H9 (cell line): ENCODE data around the gene CCDC149. TPM values are rescaled to one million over a fixed set of nuclear protein-coding genes. Genes with fewer than 3 reads are reported as not detected.

Source experiments
- DNase-seq: peaks from one replicate; pipeline ENCODE4 v3.0.0-alpha.2; 2017
- H2AFZ ChIP-seq: one replicate; pipeline ENCODE4 v1.6.1; 2013; ENCODE audit warnings: mild to moderate bottlenecking, low read length, control low read depth, moderate library complexity
- H2AK5ac ChIP-seq: 2 replicates; pipeline ENCODE4 v1.6.1; 2013; ENCODE audit warnings: low read length, control low read depth, mixed read lengths; ENCODE audit not compliant: insufficient read length
- H2BK120ac ChIP-seq: one replicate; pipeline ENCODE4 v1.6.1; 2013; ENCODE audit warnings: low read depth, mild to moderate bottlenecking, low read length, control low read depth, inconsistent platforms; ENCODE audit not compliant: poor library complexity, severe bottlenecking
- H2BK12ac ChIP-seq: 2 replicates; pipeline ENCODE4 v1.6.1; 2013; ENCODE audit warnings: low read length, control low read depth, mixed read lengths, low read depth; ENCODE audit not compliant: insufficient read length
- H2BK15ac ChIP-seq: 2 replicates; pipeline ENCODE4 v1.6.1; 2013; ENCODE audit warnings: low read depth, low read length, control low read depth
- H2BK20ac ChIP-seq: one replicate; pipeline ENCODE4 v1.6.1; 2013; ENCODE audit warnings: low read depth, mild to moderate bottlenecking, low read length, control low read depth, inconsistent platforms; ENCODE audit not compliant: poor library complexity, severe bottlenecking
- H2BK5ac ChIP-seq: 2 replicates; pipeline ENCODE4 v1.6.1; 2013; ENCODE audit warnings: low read length, control low read depth, mixed read lengths; ENCODE audit not compliant: insufficient read length
- H3K14ac ChIP-seq: 2 replicates; pipeline ENCODE4 v1.6.1; 2013; ENCODE audit warnings: low read length, control low read depth; ENCODE audit not compliant: insufficient read depth
- H3K18ac ChIP-seq: 2 replicates; pipeline ENCODE4 v1.6.1; 2013; ENCODE audit warnings: low read depth, mild to moderate bottlenecking, mixed read lengths, low read length, control low read depth; ENCODE audit not compliant: insufficient read length
- H3K23ac ChIP-seq: 2 replicates; pipeline ENCODE4 v1.6.1; 2013; ENCODE audit warnings: low read length, control low read depth, mixed read lengths, low read depth; ENCODE audit not compliant: insufficient read length
- H3K23me2 ChIP-seq: 2 replicates; pipeline ENCODE4 v1.6.1; 2013; ENCODE audit warnings: low read depth, mild to moderate bottlenecking, mixed read lengths, low read length, control low read depth; ENCODE audit not compliant: insufficient read length, poor library complexity, severe bottlenecking
- H3K27ac ChIP-seq: 2 replicates; pipeline ENCODE4 v1.5.1; 2013; ENCODE audit warnings: low read length, control low read depth, mixed read lengths, low read depth; ENCODE audit not compliant: insufficient read length
- H3K27me3 ChIP-seq: 2 replicates; pipeline ENCODE4 v1.6.1; 2013; ENCODE audit warnings: low read length, control low read depth, inconsistent platforms; ENCODE audit not compliant: insufficient read depth
- H3K4ac ChIP-seq: 2 replicates; pipeline ENCODE4 v1.6.1; 2013; ENCODE audit warnings: low read depth, mild to moderate bottlenecking, control low read depth, inconsistent platforms, low read length, moderate library complexity
- H3K4me1 ChIP-seq: 2 replicates; pipeline ENCODE4 v1.6.1; 2013; ENCODE audit warnings: low read length, control low read depth, inconsistent platforms; ENCODE audit not compliant: insufficient read depth
- H3K4me2 ChIP-seq: 2 replicates; pipeline ENCODE4 v1.6.1; 2013; ENCODE audit warnings: low read length, control low read depth, mixed read lengths; ENCODE audit not compliant: insufficient read length, insufficient read depth
- H3K56ac ChIP-seq: 2 replicates; pipeline ENCODE4 v1.6.1; 2013; ENCODE audit warnings: low read depth, mild to moderate bottlenecking, mixed read lengths, low read length, control low read depth; ENCODE audit not compliant: insufficient read length
- H3K79me1 ChIP-seq: 2 replicates; pipeline ENCODE4 v1.6.1; 2013; ENCODE audit warnings: low read depth, mild to moderate bottlenecking, moderate library complexity, low read length, control low read depth, inconsistent platforms; ENCODE audit not compliant: insufficient read depth, poor library complexity, severe bottlenecking
- H3K79me2 ChIP-seq: 2 replicates; pipeline ENCODE4 v1.6.1; 2013; ENCODE audit warnings: low read length, control low read depth, inconsistent platforms; ENCODE audit not compliant: insufficient read depth
- H3K9ac ChIP-seq: 2 replicates; pipeline ENCODE4 v1.6.1; 2013; ENCODE audit warnings: low read length, control low read depth, mixed read lengths; ENCODE audit not compliant: insufficient read length; ENCODE audit errors: extremely low read depth
- H3K9me3 ChIP-seq: one replicate; pipeline ENCODE4 v1.6.1; 2013; ENCODE audit warnings: low read depth, low read length, inconsistent platforms; ENCODE audit not compliant: control insufficient read depth
- H3T11ph ChIP-seq: one replicate; pipeline ENCODE4 v1.6.1; 2013; ENCODE audit warnings: mild to moderate bottlenecking, low read length, control low read depth, inconsistent platforms
- H4K20me1 ChIP-seq: one replicate; pipeline ENCODE4 v1.6.1; 2013; ENCODE audit not compliant: control insufficient read depth, insufficient read length, insufficient read depth
- H4K5ac ChIP-seq: 2 replicates; pipeline ENCODE4 v1.6.1; 2013; ENCODE audit warnings: low read depth, mild to moderate bottlenecking, mixed read lengths, low read length, control low read depth; ENCODE audit not compliant: insufficient read length
- H4K8ac ChIP-seq: replicated peaks from 2 replicates; pipeline ENCODE4 v1.6.1; 2013; ENCODE audit warnings: low read length, control low read depth, mixed read lengths, low read depth; ENCODE audit not compliant: insufficient read length
- H4K91ac ChIP-seq: 2 replicates; pipeline ENCODE4 v1.6.1; 2013; ENCODE audit warnings: low read depth, mild to moderate bottlenecking, moderate library complexity, mixed read lengths, low read length, control low read depth; ENCODE audit not compliant: insufficient read length
- H3K27ac Mint-ChIP-seq, 3 experiments: 2 replicates in 2 of 3; 3 replicates in 1 of 3; pipeline ENCODE4 v1.8.0; 2020 to 2021; ENCODE audit warnings: mixed read lengths in 3 of 3, mild to moderate bottlenecking in 1 of 3, moderate library complexity in 1 of 3
- H3K27me3 Mint-ChIP-seq: 2 replicates; pipeline ENCODE4 v1.8.0; 2021; ENCODE audit warnings: low read depth, mild to moderate bottlenecking, moderate library complexity, mixed read lengths
- H3K36me3 Mint-ChIP-seq, 3 experiments: 2 replicates in 2 of 3; 3 replicates in 1 of 3; pipeline ENCODE4 v1.8.0; 2020 to 2021; ENCODE audit warnings: low read depth in 3 of 3, mixed read lengths in 3 of 3; ENCODE audit not compliant: insufficient read depth in 1 of 3
- H3K4me1 Mint-ChIP-seq, 2 experiments: 2 replicates each; pipeline ENCODE4 v1.8.0; 2020; ENCODE audit warnings: mixed read lengths in 2 of 2
- H3K4me3 Mint-ChIP-seq, 2 experiments: 2 replicates in 1 of 2; 3 replicates in 1 of 2; pipeline ENCODE4 v1.8.0; 2020 to 2021; ENCODE audit warnings: mild to moderate bottlenecking in 2 of 2, mixed read lengths in 2 of 2, moderate library complexity in 1 of 2
- H3K9me3 Mint-ChIP-seq, 2 experiments: 2 replicates in 1 of 2; 3 replicates in 1 of 2; pipeline ENCODE4 v1.8.0; 2020; ENCODE audit warnings: mild to moderate bottlenecking in 2 of 2, mixed read lengths in 2 of 2, moderate library complexity in 1 of 2
- CTCF ChIP-seq: fragments of 200-600 bp; sonication (generic); conservative IDR thresholded peaks from 3 replicates; pipeline ENCODE4 v1.8.0; 2021; ENCODE audit warnings: antibody characterized with exemption, mild to moderate bottlenecking
- WGBS: extraction: QIAGEN DNeasy Blood & Tissue Kit; methylation state at CpG from one replicate; pipeline ENCODE4 v1.1.7; 2013; ENCODE audit warnings: missing lambda C conversion rate, low lambda C conversion rate, mixed read lengths; ENCODE audit not compliant: insufficient read length; ENCODE audit errors: extremely low coverage; 5-methylcytosine and 5-hydroxymethylcytosine counted together
- total RNA-seq: library from RNA; stranded (reverse); gene quantifications from 2 replicates; pipeline ENCODE4 v1.2.1, GENCODE V29; 2021

CCDC149 gene
- total RNA-seq, 1 experiment from 2014 or later = 4.5 TPM

DNA sequence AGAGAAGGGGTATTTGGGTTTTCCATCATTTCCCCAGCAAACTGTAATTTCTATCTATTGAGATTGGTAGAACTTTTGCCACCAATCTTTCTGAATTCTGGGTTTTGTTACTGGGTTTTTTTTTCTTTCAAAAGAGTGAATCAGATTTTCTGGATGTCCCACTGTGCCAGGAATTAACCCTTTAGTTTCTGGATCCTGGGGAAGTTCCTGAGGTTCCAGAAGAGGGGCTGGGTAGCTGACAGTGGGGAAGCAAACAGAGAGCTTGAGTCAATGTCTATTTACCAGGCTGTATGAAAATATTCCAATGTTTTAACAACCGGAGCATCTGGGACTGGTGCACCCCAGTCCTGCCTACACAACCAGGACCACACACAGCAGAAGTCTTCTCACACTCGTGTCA, 143.3 kb downstream of the CCDC149 start:
- Histone ChIP-seq H3K79me1 (no peaks in the 10 kb centered on the region), H4K20me1 (no peaks in the 10 kb centered on the region), H3K14ac (no peak overlapping the region), H3K23ac (no peak overlapping the region), H2BK20ac (no peak overlapping the region), H3T11ph (no peak overlapping the region), H3K4me2 (no peak overlapping the region), H3K4ac (no peak overlapping the region), H3K27ac (no peak overlapping the region), H4K91ac (no peak overlapping the region), H3K9ac (no peak overlapping the region), H3K9me3 (no peaks in the 10 kb centered on the region), H3K79me2 (no peaks in the 10 kb centered on the region), H3K18ac (no peak overlapping the region), H2BK12ac (no peak overlapping the region), H2BK120ac (no peak overlapping the region), H2BK5ac (no peak overlapping the region), H4K8ac (no peak overlapping the region), H3K23me2 (no peaks in the 10 kb centered on the region), H2AK5ac (no peak overlapping the region), H3K27me3 (no peaks in the 10 kb centered on the region), H3K56ac (no peak overlapping the region), H4K5ac (no peak overlapping the region), H2AFZ (no peak overlapping the region), H2BK15ac (no peak overlapping the region), H3K4me1 (no peaks in the 10 kb centered on the region)
- peaks cover 18 to 19% of the 10 kb centered on the region in 2 experiments for H3K4me1 Mint-ChIP-seq
- DNase-seq = no peak
- no peaks in the 10 kb centered on the region; the same call in 1 of the 2 replicates for H3K27me3 Mint-ChIP-seq
- no peak overlapping the region for H3K27ac Mint-ChIP-seq
- TF ChIP-seq CTCF = no peak
- no peaks in the 10 kb centered on the region; a peak in 1 of 7 replicates for H3K36me3 Mint-ChIP-seq
- WGBS = no CpG with 5 or more reads among the region's 2 CpGs
- H3K9me3 Mint-ChIP-seq = no peaks in the 10 kb centered on the region; a peak in 1 of 5 replicates
- H3K4me3 Mint-ChIP-seq = no peak overlapping the region
